GM12878 (cell line): ENCODE data around the gene CCDC34. TPM values are rescaled to one million over a fixed set of nuclear protein-coding genes. Genes with fewer than 3 reads are reported as not detected.
A peak's percentile ranks its signal among the peaks of the same experiment; 100 is the strongest.

Experiments used
- ATAC-seq: fragments of 200-7000 bp; cut with Tn5 transposase; 3 replicates; pipeline ENCODE4 v1.9.1; 2020; ENCODE audit warnings: mild to moderate bottlenecking, moderate library complexity
- BruUV-seq: library from RNA; stranded (reverse); fragments of 400-500 nt; replicated peaks from 2 replicates; lab custom pipeline; 2021; lab: Mats Ljungman, UMichigan
- CTCF ChIA-PET: fragments of 300-600 bp; sonication (Branson Sonifier 250); formaldehyde crosslinking; extraction: SDS; loops from one replicate; lab custom pipeline; 2021; ENCODE audit warnings: inconsistent platforms; lab: Yijun Ruan, JAX
- POLR2A ChIA-PET: fragments of 350-600 bp; formaldehyde crosslinking; extraction: SDS; loops from one replicate; lab custom pipeline; 2021; ENCODE audit warnings: inconsistent platforms; lab: Charles Lee
- RAD21 ChIA-PET: fragments of 300-600 bp; sonication (Branson Sonifier 250); formaldehyde crosslinking; loops from one replicate; lab custom pipeline; 2023; ENCODE audit warnings: antibody characterized with exemption; ENCODE audit not compliant: unreplicated experiment; lab: Charles Lee
- SMC1A ChIA-PET: fragments of 300-600 bp; sonication (Branson Sonifier 250); formaldehyde crosslinking; loops from one replicate; lab custom pipeline; 2023; ENCODE audit not compliant: unreplicated experiment, uncharacterized antibody; lab: Charles Lee
- DNase-seq: peaks from one replicate; pipeline ENCODE4 v3.0.0-alpha.2; 2011; ENCODE audit warnings: low read depth, low spot score
- FAIRE-seq: peaks from 3 replicates; lab custom pipeline; 2011; peaks lifted over from hg19 to GRCh38; lab: Jason Lieb, UNC
- H2AFZ ChIP-seq: 2 replicates; pipeline ENCODE4 v1.6.0; 2011; ENCODE audit warnings: low read depth, low read length, control low read depth; ENCODE audit not compliant: control insufficient read depth
- H3K27ac ChIP-seq: 2 replicates; pipeline ENCODE4 v1.5.1; 2011; ENCODE audit warnings: control low read depth; ENCODE audit not compliant: control insufficient read depth, insufficient read depth
- H3K27me3 ChIP-seq, 2 experiments: replicated peaks in 1 of 2; 2 replicates each; pipeline versions ENCODE4 v1.6.0 to v1.6.1; 2011; ENCODE audit warnings: low read length in 1 of 2; ENCODE audit not compliant: control insufficient read depth in 2 of 2, insufficient read depth in 2 of 2
- H3K36me3 ChIP-seq, 2 experiments: 2 replicates each; pipeline ENCODE4 v1.5.1; 2011; ENCODE audit warnings: low read length in 1 of 2; ENCODE audit not compliant: control insufficient read depth in 2 of 2, insufficient read depth in 2 of 2
- H3K4me1 ChIP-seq: 2 replicates; pipeline ENCODE4 v1.6.1; 2011; ENCODE audit warnings: mild to moderate bottlenecking, low read length, moderate library complexity, mixed read lengths; ENCODE audit not compliant: control insufficient read depth, insufficient read depth
- H3K4me2 ChIP-seq: 2 replicates; pipeline ENCODE4 v1.6.0; 2011; ENCODE audit warnings: control low read depth; ENCODE audit not compliant: control insufficient read depth, insufficient read depth
- H3K4me3 ChIP-seq: fragments of 200-600 bp; sonication (generic); 2 replicates; pipeline ENCODE4 v1.5.1; 2016
- H3K79me2 ChIP-seq: 2 replicates; pipeline ENCODE4 v1.6.0; 2011; ENCODE audit warnings: low read length; ENCODE audit not compliant: control insufficient read depth, insufficient read depth
- H3K9ac ChIP-seq: 2 replicates; pipeline ENCODE4 v1.8.0; 2011; ENCODE audit warnings: low read length, control low read depth, mixed read lengths; ENCODE audit not compliant: control insufficient read depth, insufficient read depth
- H3K9me3 ChIP-seq: replicated peaks from 3 replicates; pipeline ENCODE4 v1.5.1; 2011; ENCODE audit warnings: mild to moderate bottlenecking, low read length; ENCODE audit not compliant: control insufficient read depth, insufficient read depth
- H4K20me1 ChIP-seq: 2 replicates; pipeline ENCODE4 v1.6.0; 2011; ENCODE audit not compliant: control insufficient read depth, insufficient read depth
- CHD1 ChIP-seq: IDR thresholded peaks from 2 replicates; pipeline ENCODE4 v1.6.1; 2012; ENCODE audit warnings: low read depth, low read length, improper control_type of control experiment
- CTCF ChIP-seq, 3 experiments: IDR thresholded peaks in 2 of 3; conservative IDR thresholded peaks in 1 of 3; 2 replicates each; pipeline ENCODE4 v1.5.1; 2011; ENCODE audit warnings: low read depth in 3 of 3, low read length in 3 of 3, mild to moderate bottlenecking in 3 of 3, control low read depth in 2 of 3, moderate library complexity in 2 of 3, inconsistent platforms in 1 of 3, mixed read lengths in 1 of 3; ENCODE audit not compliant: control insufficient read depth in 2 of 3, insufficient read depth in 1 of 3; ENCODE audit errors: extremely low read depth in 1 of 3
- RAD21 ChIP-seq: IDR thresholded peaks from 2 replicates; pipeline ENCODE4 v1.6.1; 2011; ENCODE audit warnings: mild to moderate bottlenecking, low read depth, low read length, moderate library complexity; ENCODE audit not compliant: insufficient read depth
- RAD51 ChIP-seq: fragments of 450-650 bp; IDR thresholded peaks from 2 replicates; pipeline ENCODE4 v1.6.1; 2016; ENCODE audit warnings: moderate library complexity, mild to moderate bottlenecking, inconsistent platforms
- SMC3 ChIP-seq: IDR thresholded peaks from 2 replicates; pipeline ENCODE4 v1.6.1; 2011; ENCODE audit warnings: low read length, improper control_type of control experiment, borderline replicate concordance
- ZNF274 ChIP-seq: IDR thresholded peaks from one replicate; pipeline ENCODE4 v1.8.0; 2011; ENCODE audit not compliant: insufficient read length, insufficient read depth
- ZNF592 ChIP-seq: fragments of 450-650 bp; IDR thresholded peaks from 2 replicates; pipeline ENCODE4 v1.6.1; 2017; ENCODE audit warnings: mild to moderate bottlenecking, moderate library complexity
- ZZZ3 ChIP-seq: IDR thresholded peaks from 2 replicates; pipeline ENCODE4 v1.6.1; 2011; ENCODE audit warnings: low read depth; ENCODE audit not compliant: control insufficient read depth, insufficient read length
- WGBS: methylation state at CpG from one replicate; pipeline ENCODE4 v1.1.6; 2016; ENCODE audit warnings: low lambda C conversion rate; ENCODE audit not compliant: insufficient replicate concordance, insufficient coverage; ENCODE audit errors: missing lambda C conversion rate; 5-methylcytosine and 5-hydroxymethylcytosine counted together
- in situ Hi-C: fragments of 300-500 bp; cut with MboI; formaldehyde crosslinking; loops from 9 replicates; pipeline ENCODE4 v1.14.3; 2018; ENCODE audit warnings: mixed read lengths
- intact Hi-C: fragments of 100-400 bp; cut with micrococcal nuclease; formaldehyde crosslinking; loops from one replicate; pipeline ENCODE4 v1.14.2; 2022; ENCODE audit not compliant: unreplicated experiment
- polyA plus RNA-seq, 11 experiments: library from polyadenylated mRNA; depleted of rRNA in 4 of 11; unstranded in 6 of 11; stranded (reverse) in 5 of 11; fragments of >200 nt; fragmentation: Nextera tagmentation in 4 of 11; fragmentation: Illumina TruSeq in 1 of 11; extraction: Ambion mirVana in 4 of 11; extraction: Trizol in 1 of 11; gene quantifications; 1 replicate in 1 of 11; 2 replicates in 10 of 11; pipeline versions ENCODE4 v1.2.1 to v1.2.3, GENCODE V29; 2011 to 2016; ENCODE audit warnings: inconsistent platforms in 2 of 11, missing spikeins in 2 of 11, low read depth in 1 of 11
- total RNA-seq, 4 experiments: library from RNA; depleted of rRNA in 3 of 4; stranded (reverse); fragments of >200 nt in 3 of 4; fragmentation: Illumina TruSeq in 1 of 4; extraction: Trizol in 1 of 4; gene quantifications; 2 replicates each; pipeline versions ENCODE4 v1.2.1 to v1.2.3, GENCODE V29; 2013 to 2021

CCDC34 gene
- total and polyA plus RNA-seq, 10 of the 15 experiments (the other 5 are each of a cell fraction or from before 2014, with no cell fraction given), result 6.2 to 39.1 (median 14.6) TPM

- no peak for DNase-seq
- ChIA-PET RAD21 (interaction anchor here (0.7 to 7.8 kb wide), 26 partner anchors 14 to 200 kb away, joined by 3 to 165 read pairs (median 5); no protein-coding TSS in a partner anchor), SMC1A (interaction anchor here (0.6 to 9.3 kb wide), 38 partner anchors 10 to 824 kb away, joined by 3 to 179 read pairs (median 5); no protein-coding TSS in a partner anchor), POLR2A (interaction anchor here (0.6 to 1.7 kb wide), 4 partner anchors 43 to 112 kb away, joined by 3 to 6 read pairs (median 4); no protein-coding TSS in a partner anchor), CTCF (interaction anchor here (0.6 to 9.2 kb wide), 51 partner anchors 9 to 1012 kb away, joined by 3 to 209 read pairs (median 4); no protein-coding TSS in a partner anchor)
- H3K9ac ChIP-seq, result no peak overlapping the region
- ATAC-seq, result peak; percentile 98
- no TSS peak for BruUV-seq
- no peaks in the 10 kb centered on the region; the same call in 2 of the 3 replicates for H3K9me3 ChIP-seq
- H3K4me3 ChIP-seq, result no peak overlapping the region
- H3K79me2 ChIP-seq, result no peaks in the 10 kb centered on the region
- peak; percentile 74 for FAIRE-seq
- TF ChIP-seq ZNF274, result no peak
- TF ChIP-seq ZNF592, result 0 out of 2 replicates have a peak, but pooled peaks have one; percentile 50
- no peak for TF ChIP-seq ZZZ3
- peak; percentile 69 for TF ChIP-seq RAD21
- peak; percentile 65 for TF ChIP-seq RAD51
- TF ChIP-seq CHD1, result no peak
- TF ChIP-seq SMC3, result peak; percentile 80; the same call in 1 of the 2 replicates
- peak; percentile 63 to 67 (median 63) for TF ChIP-seq CTCF (IDR thresholded peaks at IDR 0.05 in 2 of 3, conservative IDR thresholded peaks at IDR 0.05 in 1 of 3; ENCODE audit: control insufficient read depth in 2 of 3, extremely low read depth in 1 of 3, insufficient read depth in 1 of 3, low read depth in 3 of 3, low read length in 3 of 3)
- intact Hi-C loops, result loop anchor here (1.0 to 10.0 kb wide), 5 partner anchors 62 to 542 kb away; no protein-coding TSS in a partner anchor
- WGBS, result 17% methylated on average over 3 of the region's 3 CpGs
- H3K27ac ChIP-seq, result no peak overlapping the region
- no peaks in the 10 kb centered on the region for H4K20me1 ChIP-seq
- H3K36me3 ChIP-seq, result no peaks in the 10 kb centered on the region
- H3K4me1 ChIP-seq, result no peaks in the 10 kb centered on the region
- no peaks in the 10 kb centered on the region for H3K27me3 ChIP-seq
- in situ Hi-C loops, result loop anchor here (5.0 kb wide), 1 partner anchor 109 kb away; no protein-coding TSS in a partner anchor
- H2AFZ ChIP-seq, result no peak overlapping the region
- H3K4me2 ChIP-seq, result no peak overlapping the region
Observed at GRCh38 chr11:27296497-27296896, 66.5 kb downstream of the CCDC34 start.
